Measurements from ENCODE around the gene HOXB9. TPM values are rescaled to one million over a fixed set of nuclear protein-coding genes. Genes with fewer than 3 reads are reported as not detected.
A peak's percentile ranks its signal among the peaks of the same experiment; 100 is the strongest.

HOXB9 gene
- total RNA-seq, 1 donor from 2014 or later, result 0.11 TPM

- Histone ChIP-seq H3K4me2 (ENCODE audit: low read length) (peak overlapping the region; percentile 87), H3K4me3 (ENCODE audit: insufficient read depth, low read depth, low read length) (peak overlapping the region; percentile 51), H3K36me3 (ENCODE audit: insufficient read depth, low read length) (no peaks in the 10 kb centered on the region), H4K20me1 (ENCODE audit: insufficient read depth, low read length) (no peaks in the 10 kb centered on the region), H3K4me1 (ENCODE audit: insufficient read depth, low read length) (no peaks in the 10 kb centered on the region), H3K27me3 (ENCODE audit: insufficient read depth, low read length) (peaks cover 22% of the 10 kb centered on the region), H3K9me3 (ENCODE audit: insufficient read depth, low read depth, low read length) (no peaks in the 10 kb centered on the region), H3K79me2 (ENCODE audit: insufficient read depth, low read length) (no peaks in the 10 kb centered on the region), H3K27ac (ENCODE audit: low read depth, low read length) (no peak overlapping the region), H3K9ac (ENCODE audit: low read length) (no peak overlapping the region), H2AFZ (ENCODE audit: low read depth, low read length) (peak overlapping the region; percentile 56)
- Mint-ChIP-seq H3K27me3 (ENCODE audit: low read depth, unreplicated experiment) (peaks cover 63% of the 10 kb centered on the region), H3K36me3 (ENCODE audit: low read depth, unreplicated experiment) (peaks cover 3% of the 10 kb centered on the region), H3K9me3 (ENCODE audit: unreplicated experiment) (no peaks in the 10 kb centered on the region), H3K4me3 (ENCODE audit: unreplicated experiment) (peak overlapping the region; percentile 74), H3K27ac (ENCODE audit: unreplicated experiment) (no peak overlapping the region), H3K4me1 (ENCODE audit: low read depth, unreplicated experiment) (no peaks in the 10 kb centered on the region)
- FAIRE-seq, result no peak
- peak; percentile 41 for DNase-seq (ENCODE audit: low read depth)
- TF ChIP-seq CTCF (IDR thresholded peaks at IDR 0.05; ENCODE audit: insufficient read depth, low read depth, low read length) (peak; percentile 89), EZH2 (IDR thresholded peaks at IDR 0.05; ENCODE audit: insufficient read depth, low read length) (no peak)
Observed at GRCh38 chr17:48671697-48672171, 45.6 kb upstream of the HOXB9 start.

GRCh38 chr17:48663134-48663924 lies 37.2 kb upstream of the HOXB9 start:
- Histone ChIP-seq H2AFZ (ENCODE audit: low read depth, low read length) (no peak overlapping the region), H4K20me1 (ENCODE audit: insufficient read depth, low read length) (no peaks in the 10 kb centered on the region), H3K36me3 (ENCODE audit: insufficient read depth, low read length) (no peaks in the 10 kb centered on the region), H3K9me3 (ENCODE audit: insufficient read depth, low read depth, low read length) (no peaks in the 10 kb centered on the region), H3K27me3 (ENCODE audit: insufficient read depth, low read length) (peaks cover 15% of the 10 kb centered on the region), H3K4me1 (ENCODE audit: insufficient read depth, low read length) (no peaks in the 10 kb centered on the region), H3K4me3 (ENCODE audit: insufficient read depth, low read depth, low read length) (no peak overlapping the region), H3K79me2 (ENCODE audit: insufficient read depth, low read length) (no peaks in the 10 kb centered on the region), H3K4me2 (ENCODE audit: low read length) (no peak overlapping the region), H3K27ac (ENCODE audit: low read depth, low read length) (no peak overlapping the region), H3K9ac (ENCODE audit: low read length) (no peak overlapping the region)
- no peaks in the 10 kb centered on the region for H3K36me3 Mint-ChIP-seq (ENCODE audit: low read depth, unreplicated experiment)
- TF ChIP-seq CTCF (IDR thresholded peaks at IDR 0.05; ENCODE audit: insufficient read depth, low read depth, low read length) (no peak), EZH2 (IDR thresholded peaks at IDR 0.05; ENCODE audit: insufficient read depth, low read length) (no peak)
- H3K4me3 Mint-ChIP-seq (ENCODE audit: unreplicated experiment), result peak overlapping the region; percentile 21
- no peaks in the 10 kb centered on the region for H3K4me1 Mint-ChIP-seq (ENCODE audit: low read depth, unreplicated experiment)
- H3K27me3 Mint-ChIP-seq (ENCODE audit: low read depth, unreplicated experiment), result peaks cover 49% of the 10 kb centered on the region
- H3K27ac Mint-ChIP-seq (ENCODE audit: unreplicated experiment), result no peak overlapping the region
- FAIRE-seq (no peak), DNase-seq (ENCODE audit: low read depth) (no peak)
- peaks cover 4% of the 10 kb centered on the region for H3K9me3 Mint-ChIP-seq (ENCODE audit: unreplicated experiment)

GRCh38 chr17:48655913-48656312 lies 29.8 kb upstream of the HOXB9 start:
- no peak overlapping the region for H2AFZ ChIP-seq (ENCODE audit: low read depth, low read length)
- peaks cover 20% of the 10 kb centered on the region for H3K27me3 ChIP-seq (ENCODE audit: insufficient read depth, low read length)
- H3K4me2 ChIP-seq (ENCODE audit: low read length), result no peak overlapping the region
- no peaks in the 10 kb centered on the region for H4K20me1 ChIP-seq (ENCODE audit: insufficient read depth, low read length)
- no peak overlapping the region for H3K27ac ChIP-seq (ENCODE audit: low read depth, low read length)
- H3K27ac Mint-ChIP-seq (ENCODE audit: unreplicated experiment), result no peak overlapping the region
- no peaks in the 10 kb centered on the region for H3K79me2 ChIP-seq (ENCODE audit: insufficient read depth, low read length)
- no peaks in the 10 kb centered on the region for H3K36me3 Mint-ChIP-seq (ENCODE audit: low read depth, unreplicated experiment)
- H3K4me1 ChIP-seq (ENCODE audit: insufficient read depth, low read length), result no peaks in the 10 kb centered on the region
- no peaks in the 10 kb centered on the region for H3K36me3 ChIP-seq (ENCODE audit: insufficient read depth, low read length)
- H3K9me3 Mint-ChIP-seq (ENCODE audit: unreplicated experiment), result peaks cover 7% of the 10 kb centered on the region
- no peaks in the 10 kb centered on the region for H3K4me1 Mint-ChIP-seq (ENCODE audit: low read depth, unreplicated experiment)
- H3K9ac ChIP-seq (ENCODE audit: low read length), result no peak overlapping the region
- H3K27me3 Mint-ChIP-seq (ENCODE audit: low read depth, unreplicated experiment), result peaks cover 48% of the 10 kb centered on the region
- FAIRE-seq (no peak), DNase-seq (ENCODE audit: low read depth) (no peak)
- H3K4me3 ChIP-seq (ENCODE audit: insufficient read depth, low read depth, low read length), result no peak overlapping the region
- H3K4me3 Mint-ChIP-seq (ENCODE audit: unreplicated experiment), result peak overlapping the region; percentile 3
- H3K9me3 ChIP-seq (ENCODE audit: insufficient read depth, low read depth, low read length), result no peaks in the 10 kb centered on the region
- TF ChIP-seq EZH2 (IDR thresholded peaks at IDR 0.05; ENCODE audit: insufficient read depth, low read length) (no peak), CTCF (IDR thresholded peaks at IDR 0.05; ENCODE audit: insufficient read depth, low read depth, low read length) (no peak)

Measured in astrocyte (in vitro differentiated cells and primary cell).